GM19468 (cell line): ENCODE results near the gene HCN4.
"Not testable (repeated sequence)": the region's sequence is repeated elsewhere in the genome, so short reads cannot be mapped to it uniquely, and the experiment has no call there.

ENCODE experiments used
- ATAC-seq: cut with Tn5 transposase; IDR thresholded peaks from one replicate; pipeline ENCODE4 v1.9.1; 2021; ENCODE audit warnings: mild to moderate bottlenecking, moderate library complexity, moderate number of reproducible peaks; ENCODE audit not compliant: unreplicated experiment; ENCODE audit errors: extremely low read depth

Gene HCN4

DNA sequence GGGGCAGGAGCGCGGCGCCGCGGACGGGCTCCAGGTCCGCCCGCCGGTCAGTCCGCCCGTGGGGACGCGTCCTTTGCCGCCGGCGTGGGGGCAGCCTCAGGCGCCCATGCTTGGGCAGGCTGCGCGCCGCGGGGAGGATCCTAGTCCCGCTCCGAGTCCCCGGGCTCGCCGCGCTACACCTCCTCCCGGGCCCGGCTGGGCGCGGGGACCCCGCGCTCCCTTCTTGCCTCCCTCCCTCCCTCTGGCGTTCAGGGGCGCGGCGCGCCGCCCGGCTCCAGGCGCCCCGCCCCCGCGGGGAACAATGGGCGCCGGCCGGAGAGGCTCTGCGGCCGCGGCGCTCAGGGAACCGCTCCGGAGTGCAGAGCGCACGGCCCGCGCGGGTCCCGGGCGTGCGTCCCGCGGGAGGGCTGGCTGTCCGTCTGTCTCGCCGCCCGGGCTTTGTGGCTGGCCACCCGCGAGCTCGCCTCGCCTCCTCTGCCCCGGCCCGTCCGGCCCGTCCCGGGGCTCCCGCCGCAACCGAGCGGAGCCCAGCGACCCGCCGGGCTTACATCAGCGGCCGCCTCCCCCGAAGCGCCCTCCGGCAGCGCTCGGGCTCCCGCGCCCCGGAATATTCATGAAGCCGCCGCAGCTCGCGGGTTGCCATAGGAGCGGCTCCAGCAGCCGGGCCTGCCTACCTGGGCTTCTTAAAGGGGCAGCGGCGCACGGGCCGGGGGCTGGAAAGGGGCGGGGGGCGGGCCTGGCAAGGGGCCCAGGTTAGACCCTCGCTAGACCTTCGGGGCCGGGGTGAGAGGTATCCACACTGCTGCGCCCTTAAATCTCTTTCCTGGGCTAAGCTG lies at the start of gene HCN4:
Gene HCN4 (minus strand): TSS at position 658 of the 836 bp plus-strand sequence. CDS start 688 bp downstream, outside the sequence.
- no peak for ATAC-seq

DNA sequence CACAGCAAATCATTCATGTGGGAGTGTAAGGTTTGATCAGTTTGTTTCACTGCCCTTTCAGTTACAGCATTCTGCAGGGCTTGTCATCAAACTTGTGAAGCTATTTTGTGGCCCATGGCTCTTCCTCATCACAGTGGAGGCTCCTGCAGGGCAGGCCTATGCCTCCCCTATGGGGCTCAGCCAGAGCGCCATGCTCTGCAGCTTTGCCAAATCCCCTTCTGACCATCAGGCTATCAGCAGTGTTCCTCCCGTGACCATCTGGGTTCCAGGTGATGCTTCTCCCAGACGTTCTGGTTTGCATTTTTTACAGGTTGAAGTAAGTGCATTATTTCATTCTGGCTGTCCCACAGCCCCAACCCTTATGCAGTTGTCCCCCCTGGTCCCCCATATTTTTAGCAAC lies 46.1 kb upstream of the HCN4 start:
- no peak for ATAC-seq

DNA sequence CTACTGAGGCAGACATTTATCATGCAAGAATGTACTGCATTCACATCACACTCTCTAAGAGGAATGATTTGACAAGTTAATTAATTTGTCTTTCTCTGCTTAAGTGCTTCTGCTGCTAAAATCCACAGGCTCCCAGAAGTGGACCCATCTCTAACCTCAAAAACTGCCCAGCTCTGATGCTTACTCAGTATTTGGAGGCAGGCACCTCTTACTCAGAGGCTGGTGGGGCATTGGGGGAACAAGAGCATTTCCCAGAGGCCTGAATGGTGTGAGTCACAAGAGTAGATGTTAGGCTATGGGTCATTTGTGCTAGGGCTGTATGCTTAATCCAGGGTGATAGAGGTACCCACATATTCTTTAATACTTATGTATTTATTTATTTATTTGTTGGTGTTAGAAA lies 34.4 kb upstream of the HCN4 start:
- ATAC-seq, result no peak

DNA sequence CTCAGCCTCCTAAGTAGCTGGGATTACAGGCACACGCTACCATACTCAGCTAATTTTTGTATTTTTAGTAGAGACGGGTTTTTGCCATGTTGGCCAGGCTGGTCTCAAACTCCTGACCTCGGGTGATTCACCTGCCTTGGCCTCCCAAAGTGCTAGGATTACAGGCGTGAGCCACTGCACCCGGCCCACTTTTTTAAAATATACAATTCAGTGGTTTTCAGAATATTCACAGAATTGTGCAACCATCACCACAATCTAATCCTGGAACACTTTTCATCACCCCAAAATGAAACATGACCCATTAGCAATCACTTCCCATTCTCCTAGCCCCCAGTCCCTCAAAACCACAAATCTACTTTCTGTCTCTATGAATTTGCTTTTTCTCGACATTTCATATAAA lies 31.5 kb upstream of the HCN4 start:
- not testable (repeated sequence) for ATAC-seq

DNA sequence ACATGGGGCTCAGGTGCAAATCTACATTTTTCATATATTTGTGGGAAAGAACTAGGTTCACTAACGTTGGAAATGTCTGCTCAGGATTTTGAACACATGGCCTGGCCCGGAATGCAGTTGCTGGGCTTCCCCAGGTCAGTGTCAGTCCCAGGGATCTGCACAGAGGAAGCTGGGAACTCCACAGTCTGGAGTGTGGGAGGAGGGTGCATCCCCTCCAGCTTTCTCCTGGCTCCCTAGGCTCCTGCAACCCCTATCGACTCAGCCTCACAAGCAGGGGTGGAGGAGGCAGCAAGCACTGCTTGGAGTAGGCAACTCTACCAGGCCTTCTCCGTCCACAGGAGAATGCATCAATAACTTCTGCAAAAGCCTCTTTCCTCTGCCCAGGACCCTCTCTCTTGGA lies 30.1 kb upstream of the HCN4 start:
- ATAC-seq, result no peak

DNA sequence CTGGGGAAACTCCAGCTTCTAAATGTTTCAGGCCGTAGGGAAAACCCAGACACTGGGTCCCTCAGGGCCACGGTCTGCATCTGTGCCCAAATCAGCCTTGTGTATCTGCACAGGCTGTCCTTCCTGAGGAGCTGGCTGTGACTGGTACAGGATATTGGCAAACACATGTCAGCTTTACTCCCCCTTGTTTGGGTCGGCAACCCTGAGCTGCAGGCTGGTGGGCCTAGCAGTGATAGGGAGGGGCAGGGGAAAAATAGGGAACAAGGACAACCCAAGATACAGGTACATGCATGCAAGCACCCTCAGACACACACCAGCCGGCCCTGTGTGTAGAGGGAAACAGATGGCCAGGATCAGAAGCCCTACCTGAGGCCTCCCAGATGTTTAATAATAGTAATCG lies 28.7 kb upstream of the HCN4 start:
- ATAC-seq, result no peak

DNA sequence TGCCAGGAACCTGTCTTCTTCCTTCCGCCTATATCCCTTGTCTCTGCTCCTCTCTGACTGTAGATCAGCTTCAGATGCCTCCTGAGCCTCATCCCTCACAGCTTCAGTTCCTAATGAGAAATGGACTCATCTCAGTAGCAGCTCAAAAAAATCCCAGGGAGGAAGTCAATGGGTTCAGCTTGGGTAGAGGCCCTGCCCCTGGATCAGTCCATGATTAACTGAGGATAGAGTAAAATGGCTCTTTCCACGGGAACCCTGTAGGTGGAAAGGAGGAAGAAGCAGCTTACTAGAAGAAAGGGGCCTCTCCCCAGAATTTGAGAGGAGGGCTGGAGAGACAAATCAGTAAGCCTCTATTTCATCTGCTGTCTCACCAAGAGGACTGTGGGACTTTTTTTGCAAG lies 26.9 kb upstream of the HCN4 start:
- no peak for ATAC-seq

DNA sequence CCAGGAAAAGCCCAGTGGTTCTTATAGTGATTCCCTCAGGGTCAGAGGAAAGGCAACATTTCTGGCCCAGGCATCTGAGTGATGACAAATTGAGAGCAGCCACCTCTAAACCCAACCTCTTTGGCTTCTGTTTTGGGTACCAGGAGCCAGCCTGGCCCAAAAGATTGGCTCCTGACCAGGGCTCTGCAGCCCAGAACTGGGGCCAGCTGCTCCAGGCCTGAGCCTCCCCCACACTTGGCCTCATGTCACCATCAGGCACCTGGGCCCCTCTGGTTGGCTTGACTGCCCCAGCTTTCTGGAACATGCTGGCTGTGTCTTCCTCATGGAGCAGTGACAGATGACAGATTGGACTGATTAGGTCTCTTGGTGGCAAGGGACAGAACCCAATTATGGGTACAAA lies 26.0 kb upstream of the HCN4 start:
- no peak for ATAC-seq

DNA sequence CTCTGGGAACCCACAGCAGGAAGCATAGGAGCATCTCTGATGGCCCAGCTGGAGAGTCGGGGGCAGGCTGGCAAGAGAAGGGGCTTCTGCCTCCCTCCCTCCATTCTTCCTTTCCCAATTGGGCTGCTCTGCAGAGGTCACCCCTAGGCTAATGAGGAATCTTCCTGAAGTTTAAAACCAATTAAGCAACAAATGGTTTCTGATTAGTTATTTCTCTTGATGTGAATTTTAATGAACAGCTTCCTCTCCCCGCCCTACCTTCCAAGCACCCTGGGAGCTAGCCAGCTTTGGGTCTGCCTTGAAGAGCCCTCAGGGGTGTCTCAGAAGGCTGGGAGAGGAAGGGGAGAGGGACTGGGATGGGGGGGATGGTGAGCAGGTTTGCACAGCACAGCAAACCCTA lies 24.6 kb upstream of the HCN4 start:
- no peak for ATAC-seq

DNA sequence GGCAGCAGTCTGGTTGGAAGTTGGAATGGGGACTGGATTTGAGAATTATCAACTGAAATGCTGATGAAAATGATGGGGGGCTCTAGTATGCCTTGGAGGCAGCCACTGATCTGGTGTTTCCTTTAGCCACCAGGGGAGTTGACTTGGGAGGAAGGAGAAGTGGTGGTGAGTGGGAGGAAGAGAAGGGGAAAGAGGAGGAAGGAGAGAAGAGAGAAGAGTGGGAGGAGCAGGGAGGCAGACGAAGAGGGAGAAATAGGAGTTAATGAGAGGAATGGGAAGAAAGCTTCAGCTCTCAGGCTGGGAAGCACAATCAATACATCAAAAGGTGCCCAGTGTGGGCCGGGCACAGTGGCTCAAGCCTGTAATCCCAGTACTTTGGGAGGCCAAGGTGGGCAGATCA lies 23.3 kb upstream of the HCN4 start:
- ATAC-seq, result no peak

DNA sequence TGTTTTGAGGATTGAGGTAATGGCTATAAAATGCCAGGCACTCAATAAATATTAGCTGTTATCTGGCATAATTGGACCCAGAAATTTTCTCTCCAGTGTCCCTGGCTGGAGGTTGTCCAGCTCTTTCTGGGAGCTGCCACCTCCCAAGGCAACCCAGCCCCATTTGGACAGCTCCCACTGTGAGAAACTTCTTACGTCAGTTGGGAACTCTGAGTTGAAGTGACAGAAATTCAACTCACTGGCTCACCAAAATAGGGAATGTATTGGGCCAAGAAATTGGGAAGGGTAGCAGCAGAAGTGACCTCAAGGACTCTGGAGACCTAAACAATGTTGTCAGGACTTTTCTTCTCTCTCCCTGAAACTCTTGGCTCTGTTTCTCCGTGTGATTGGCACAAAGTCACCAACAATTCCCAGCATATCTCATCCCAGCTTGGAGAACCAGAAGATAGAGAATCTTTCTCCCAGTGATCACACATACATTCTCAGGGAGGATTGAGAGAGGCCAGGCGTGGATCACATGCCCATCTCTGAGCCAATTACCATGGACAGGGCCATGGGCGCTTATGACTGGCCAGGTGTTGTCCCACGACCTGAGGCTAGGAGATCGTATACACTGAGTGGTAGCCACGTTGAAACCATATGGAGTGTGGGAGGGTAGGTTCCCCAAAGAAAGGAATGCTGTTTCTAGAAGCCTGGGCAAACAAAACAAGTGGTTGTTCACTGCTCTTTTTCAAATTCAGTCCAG lies 22.5 kb upstream of the HCN4 start:
- no peak for ATAC-seq

DNA sequence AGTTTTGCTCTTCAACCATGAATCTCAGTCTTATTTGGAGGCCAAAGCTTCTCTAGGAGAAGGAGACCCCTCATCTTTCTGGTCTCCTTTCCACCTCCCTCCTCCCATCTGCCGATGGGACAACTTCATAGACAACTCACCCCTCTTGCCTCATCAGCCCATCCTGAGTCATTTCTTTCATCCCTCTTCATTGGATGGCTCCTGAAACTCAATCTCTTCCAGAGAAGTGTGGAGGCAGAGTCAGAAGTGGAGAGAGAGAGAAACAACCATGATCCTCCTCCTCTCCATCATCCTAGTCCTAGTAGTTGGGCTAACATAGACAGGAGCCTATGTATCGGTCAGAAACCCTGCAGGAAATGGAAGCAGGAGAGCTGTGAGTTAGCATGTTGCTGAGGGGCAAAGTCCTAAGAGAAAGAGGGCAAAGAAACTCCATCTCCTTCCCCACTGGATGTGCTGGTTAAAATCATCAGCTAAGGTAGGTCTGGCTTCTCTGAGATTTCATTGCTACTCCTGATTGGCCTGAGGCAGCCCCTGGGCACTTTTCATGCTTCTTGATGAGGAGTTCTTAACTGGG lies 21.3 kb upstream of the HCN4 start:
- no peak for ATAC-seq

DNA sequence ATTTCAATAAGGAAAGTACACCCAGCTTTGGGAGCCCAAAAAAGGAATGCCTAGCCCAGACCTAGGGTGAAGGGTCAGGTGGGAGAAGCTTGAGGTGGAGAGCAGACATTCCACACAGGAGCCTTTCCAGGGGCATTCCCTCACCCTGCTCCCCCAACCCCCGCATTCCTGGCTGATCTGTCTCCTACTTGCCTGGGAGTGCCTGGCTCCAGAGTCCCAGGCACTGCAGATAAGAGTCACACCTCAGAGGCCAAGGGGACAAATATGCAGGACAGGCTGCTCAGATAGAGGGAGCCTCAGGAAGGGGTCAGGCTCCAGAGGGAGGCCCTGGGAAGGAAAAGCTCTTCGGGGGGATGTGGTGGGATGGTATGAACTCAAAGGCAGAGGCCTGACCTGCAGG lies 20.8 kb upstream of the HCN4 start:
- ATAC-seq, result no peak

DNA sequence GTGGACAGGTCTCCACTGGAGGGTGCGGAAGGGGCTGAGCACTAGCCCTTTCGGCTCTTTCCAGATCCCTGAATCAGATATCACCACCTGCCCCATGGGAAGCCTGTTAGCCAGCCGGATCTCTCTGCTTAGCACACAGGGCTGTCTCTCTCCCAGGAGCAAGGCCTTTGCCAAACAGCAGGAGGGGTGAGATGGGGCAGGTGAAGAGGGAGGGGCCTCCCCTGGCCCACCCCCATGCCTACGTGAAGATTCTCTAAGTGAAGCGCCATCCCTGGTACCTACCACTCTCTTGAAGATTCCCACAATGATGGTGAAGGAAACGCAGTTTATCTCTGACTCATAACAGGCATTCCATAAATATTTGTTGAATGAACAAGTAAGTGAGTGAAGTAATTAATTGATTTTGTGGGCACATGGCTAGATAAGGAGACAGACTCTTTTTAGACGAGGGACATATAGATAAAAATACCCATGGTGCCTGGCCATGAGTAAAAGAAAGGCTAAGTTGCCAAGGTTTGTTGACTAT lies 19.6 kb upstream of the HCN4 start:
- ATAC-seq, result no peak

DNA sequence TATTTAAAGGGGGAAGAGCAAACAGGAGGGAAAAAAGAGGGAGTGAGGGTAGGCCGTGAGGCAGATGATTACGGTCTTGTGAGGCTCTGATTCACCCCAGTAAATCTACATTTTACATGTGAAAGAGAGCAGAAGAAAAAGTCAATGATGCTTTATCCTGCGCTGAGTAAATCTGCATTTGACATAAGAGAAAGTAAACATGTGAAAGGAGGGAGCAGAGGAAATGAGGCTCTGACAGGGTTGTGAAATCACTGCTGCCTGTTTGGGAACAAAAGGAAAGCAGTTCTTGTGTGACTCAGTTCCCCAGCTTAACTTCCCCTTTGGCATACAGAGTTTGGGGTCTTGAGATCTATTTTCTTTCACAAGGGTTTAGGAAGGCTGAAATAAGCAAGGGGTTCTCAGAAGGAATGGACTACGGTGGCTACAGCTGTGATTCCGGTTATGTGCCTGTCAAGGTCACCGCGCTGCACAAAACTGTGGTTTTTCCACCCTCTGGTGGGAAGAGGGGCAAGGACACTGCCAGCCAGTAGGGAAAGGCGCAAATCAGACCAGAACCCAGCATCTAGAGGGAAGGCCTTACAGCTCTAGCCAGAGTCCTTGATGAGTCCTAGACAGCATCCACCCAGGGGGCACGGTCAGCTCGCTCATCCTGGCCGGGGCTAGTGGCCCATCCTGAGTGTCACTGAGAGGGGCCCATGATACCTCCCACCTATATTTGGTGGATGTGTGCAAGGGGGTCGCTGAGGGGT lies 18.9 kb upstream of the HCN4 start:
- no peak for ATAC-seq

DNA sequence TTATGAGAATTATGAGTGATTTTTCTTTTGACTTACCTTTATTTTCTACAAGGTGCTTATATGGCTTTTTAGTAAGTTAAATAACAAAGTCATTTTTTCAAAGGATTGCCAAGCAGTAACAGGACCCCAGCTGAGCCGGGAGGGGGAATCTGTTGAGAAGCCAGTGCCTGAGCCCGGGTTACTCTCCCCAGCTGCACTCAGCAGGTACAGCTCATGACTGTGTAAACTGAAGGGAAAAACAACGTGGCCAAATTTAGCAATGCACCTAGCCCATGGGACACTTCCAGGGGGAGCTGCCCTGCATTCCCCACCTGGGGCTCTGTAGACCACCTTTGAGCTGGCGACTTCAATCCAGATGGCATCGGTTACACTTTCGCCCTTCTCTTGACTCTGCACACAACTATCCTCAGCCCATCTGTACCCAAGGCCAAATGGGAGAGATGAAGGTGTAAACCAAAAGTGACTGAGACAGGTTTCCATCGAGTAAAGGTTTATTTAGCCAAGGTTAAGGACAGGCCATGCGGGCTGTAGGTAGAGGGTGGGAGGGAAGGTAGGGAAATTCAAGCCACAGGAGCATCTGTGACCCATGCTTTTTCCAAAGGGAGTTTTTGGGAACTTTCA lies 18.2 kb upstream of the HCN4 start:
- no peak for ATAC-seq

DNA sequence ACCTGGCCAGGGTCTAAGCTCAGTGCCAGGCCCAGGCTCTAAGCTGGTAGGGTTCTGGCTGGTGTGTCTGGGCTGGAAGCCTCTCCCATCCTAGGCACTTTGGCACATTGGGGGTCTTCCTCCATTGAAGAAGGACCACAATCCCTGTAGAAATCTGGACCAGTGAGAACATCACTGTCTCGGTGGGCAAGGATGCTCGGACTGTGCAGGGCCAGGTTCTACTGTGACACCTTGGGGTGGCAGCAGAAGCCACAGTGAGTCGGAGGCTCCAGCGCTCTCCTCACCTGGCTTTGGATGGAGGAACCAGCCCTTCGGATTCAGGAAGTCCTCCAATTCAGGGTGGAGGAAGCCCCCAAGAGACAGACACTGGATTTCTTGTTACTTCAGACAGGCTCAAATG lies 17.5 kb upstream of the HCN4 start:
- no peak for ATAC-seq

DNA sequence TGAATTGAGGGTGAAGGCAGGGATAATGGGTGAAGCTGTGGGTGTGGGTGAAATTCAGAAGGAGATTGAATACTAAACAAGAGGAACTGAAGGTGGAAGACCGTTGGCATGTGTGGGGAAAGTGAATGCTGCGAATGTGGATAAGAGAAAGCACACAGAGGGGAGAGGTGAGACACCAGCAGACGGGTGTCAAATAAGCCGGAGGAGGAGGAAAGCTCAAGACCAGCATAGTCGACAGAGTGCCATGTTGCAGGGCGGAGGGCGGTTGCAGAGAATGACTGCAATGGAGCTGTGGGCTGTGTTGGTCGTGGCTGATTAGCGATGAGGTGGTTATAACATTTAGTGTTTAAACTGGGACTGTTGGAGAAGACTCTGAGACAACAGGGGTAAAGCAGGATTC lies 16.4 kb upstream of the HCN4 start:
- ATAC-seq, result no peak

DNA sequence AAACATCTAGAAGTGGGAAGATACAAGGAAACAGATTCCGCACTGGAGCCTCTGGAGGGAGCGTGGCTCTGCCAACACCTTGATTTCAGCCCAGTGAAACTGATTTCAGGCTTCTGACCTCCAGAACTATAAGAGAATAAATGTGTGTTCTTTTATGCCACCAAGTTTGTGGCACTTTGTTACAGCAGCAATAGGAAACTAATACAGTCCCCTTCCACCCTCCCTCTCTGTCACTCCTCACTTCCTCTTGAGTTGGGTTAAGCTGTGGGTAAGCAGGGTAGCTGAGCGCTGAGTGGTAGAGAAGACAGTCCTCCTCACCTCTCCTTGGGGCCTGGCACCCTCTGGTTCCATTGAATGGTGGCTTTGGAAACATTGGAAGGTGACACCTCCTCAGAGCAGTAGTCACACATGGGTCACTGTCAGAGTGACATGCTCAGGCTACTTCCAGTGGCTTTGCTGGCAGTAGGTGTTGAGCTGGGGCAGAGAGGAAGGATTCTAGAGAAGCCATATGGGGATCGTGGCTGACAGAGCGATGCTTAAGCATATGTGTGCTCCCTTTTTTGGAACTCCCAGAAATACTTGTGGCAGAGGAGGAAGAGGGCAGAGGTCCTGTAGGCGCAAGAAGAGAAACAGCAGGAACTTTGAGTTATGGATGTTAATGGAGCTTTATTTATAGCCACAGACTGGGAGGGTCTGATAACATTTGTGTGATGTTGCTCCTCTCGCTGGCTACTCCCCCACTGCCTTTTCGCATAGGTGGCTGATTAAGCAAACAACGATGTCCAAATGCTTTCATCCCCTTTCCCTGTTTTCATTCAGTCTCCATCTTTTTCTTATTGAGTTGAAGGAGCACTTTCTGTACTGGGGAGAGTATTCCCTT lies 14.8 kb upstream of the HCN4 start:
- no peak for ATAC-seq
